ENCODE data around the gene C12orf43.

DNA sequence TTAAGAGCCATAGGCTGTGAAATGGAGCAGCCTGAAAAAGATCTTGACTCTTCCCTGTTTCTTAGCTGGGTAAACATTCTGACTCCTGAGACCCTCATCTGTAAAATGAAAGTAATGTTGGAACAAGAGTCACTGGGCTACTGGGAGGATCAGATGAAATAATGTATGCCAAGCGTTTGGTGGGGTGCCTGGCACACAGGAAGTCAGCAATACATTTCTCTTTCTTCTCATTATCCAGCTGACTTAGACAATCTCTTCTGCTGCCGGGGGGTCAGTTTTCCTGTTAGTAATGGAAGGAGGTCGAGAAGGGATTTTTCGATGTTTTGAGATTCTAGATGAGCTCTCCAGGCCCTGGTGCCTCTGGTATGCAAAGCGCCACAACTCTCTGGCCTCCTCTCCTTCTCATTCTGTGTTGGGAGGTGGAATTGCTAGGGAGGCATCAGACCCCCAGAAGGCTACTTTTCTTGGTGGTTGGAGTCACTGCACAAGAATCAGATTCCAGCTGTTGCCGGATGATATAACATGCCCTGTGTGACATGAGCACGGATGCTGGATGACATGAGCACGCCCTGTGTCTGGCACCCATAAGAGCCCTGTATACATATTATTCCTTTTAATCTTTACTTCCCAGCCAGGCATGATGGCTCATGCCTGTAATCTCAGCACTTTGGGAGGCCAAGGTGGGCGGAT is 18.5 kb upstream of the C12orf43 start:
- TF ChIP-seq CTCF (IDR thresholded peaks at IDR 0.05) (no peak), EZH2 (IDR thresholded peaks at IDR 0.05; ENCODE audit: borderline replicate concordance, insufficient read depth, low read depth, low read length, poor library complexity, severe bottlenecking) (no peak)
